ENCODE measurements around the gene CTNNBIP1.

Gene CTNNBIP1

DNA sequence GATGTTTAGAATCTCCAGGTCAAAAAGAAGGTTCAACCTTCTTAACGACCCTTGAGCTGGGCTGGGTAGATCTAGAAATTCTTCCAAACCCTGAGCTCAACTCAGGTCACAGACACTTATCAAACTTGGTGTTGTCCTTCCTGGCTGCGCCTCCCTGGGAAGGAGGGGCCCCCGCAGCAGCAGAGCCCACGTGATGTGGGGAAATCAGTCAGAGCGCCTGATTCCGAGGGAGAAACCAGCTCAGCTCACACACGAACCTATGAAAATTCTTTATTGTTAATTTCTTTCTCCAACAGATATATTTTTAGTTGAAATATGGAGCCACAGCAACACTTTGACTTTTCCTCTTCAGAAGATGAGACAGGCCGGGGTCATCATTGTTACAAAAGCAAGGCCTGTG lies 62.0 kb downstream of the CTNNBIP1 start:
- Histone ChIP-seq H3K9me3 (ENCODE audit: control insufficient read depth, low read length) (no peaks in the 10 kb centered on the region), H2AFZ (no peak overlapping the region), H3K79me2 (no peaks in the 10 kb centered on the region), H3K27ac (no peak overlapping the region), H3K4me3 (ENCODE audit: low read depth, low read length) (no peak overlapping the region), H3K4me1 (no peaks in the 10 kb centered on the region), H3K4me2 (ENCODE audit: low read length) (no peak overlapping the region), H3K9ac (no peak overlapping the region), H3K27me3 (ENCODE audit: control insufficient read depth, insufficient read depth, low read length) (no peaks in the 10 kb centered on the region), H3K36me3 (ENCODE audit: control insufficient read depth, insufficient read depth, low read length) (no peaks in the 10 kb centered on the region)
- TF ChIP-seq, protein P1, sequence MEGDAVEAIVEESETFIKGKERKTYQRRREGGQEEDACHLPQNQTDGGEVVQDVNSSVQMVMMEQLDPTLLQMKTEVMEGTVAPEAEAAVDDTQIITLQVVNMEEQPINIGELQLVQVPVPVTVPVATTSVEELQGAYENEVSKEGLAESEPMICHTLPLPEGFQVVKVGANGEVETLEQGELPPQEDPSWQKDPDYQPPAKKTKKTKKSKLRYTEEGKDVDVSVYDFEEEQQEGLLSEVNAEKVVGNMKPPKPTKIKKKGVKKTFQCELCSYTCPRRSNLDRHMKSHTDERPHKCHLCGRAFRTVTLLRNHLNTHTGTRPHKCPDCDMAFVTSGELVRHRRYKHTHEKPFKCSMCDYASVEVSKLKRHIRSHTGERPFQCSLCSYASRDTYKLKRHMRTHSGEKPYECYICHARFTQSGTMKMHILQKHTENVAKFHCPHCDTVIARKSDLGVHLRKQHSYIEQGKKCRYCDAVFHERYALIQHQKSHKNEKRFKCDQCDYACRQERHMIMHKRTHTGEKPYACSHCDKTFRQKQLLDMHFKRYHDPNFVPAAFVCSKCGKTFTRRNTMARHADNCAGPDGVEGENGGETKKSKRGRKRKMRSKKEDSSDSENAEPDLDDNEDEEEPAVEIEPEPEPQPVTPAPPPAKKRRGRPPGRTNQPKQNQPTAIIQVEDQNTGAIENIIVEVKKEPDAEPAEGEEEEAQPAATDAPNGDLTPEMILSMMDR (IDR thresholded peaks at IDR 0.05): no peak

DNA sequence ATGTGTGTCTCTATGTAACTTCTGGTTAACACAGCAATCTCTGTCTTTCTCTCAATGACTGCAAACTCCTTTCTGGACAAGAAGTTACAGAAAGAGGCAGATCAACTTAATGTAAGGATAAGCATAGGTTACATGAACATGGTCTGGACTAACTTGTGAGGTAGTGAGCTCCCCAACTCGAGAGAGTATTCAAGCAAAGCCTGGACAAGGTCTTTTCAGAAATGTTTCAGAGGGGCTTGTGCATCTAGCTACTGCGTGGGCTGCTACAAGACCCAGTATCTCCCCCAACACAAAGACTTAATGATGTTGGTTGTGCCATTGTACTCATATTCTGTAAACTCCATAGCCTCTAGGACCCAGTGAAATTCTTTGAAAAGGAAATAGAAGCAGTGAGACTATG lies 62.8 kb downstream of the CTNNBIP1 start:
- TF ChIP-seq, protein P1 (IDR thresholded peaks at IDR 0.05): no peak
- Histone ChIP-seq H3K27me3 (ENCODE audit: control insufficient read depth, insufficient read depth, low read length) (no peaks in the 10 kb centered on the region), H3K4me3 (ENCODE audit: low read depth, low read length) (no peak overlapping the region), H3K27ac (no peak overlapping the region), H3K36me3 (ENCODE audit: control insufficient read depth, insufficient read depth, low read length) (no peaks in the 10 kb centered on the region), H3K4me2 (ENCODE audit: low read length) (no peak overlapping the region), H3K9me3 (ENCODE audit: control insufficient read depth, low read length) (no peaks in the 10 kb centered on the region), H3K9ac (no peak overlapping the region), H2AFZ (no peak overlapping the region), H3K4me1 (no peaks in the 10 kb centered on the region), H3K79me2 (no peaks in the 10 kb centered on the region)

DNA sequence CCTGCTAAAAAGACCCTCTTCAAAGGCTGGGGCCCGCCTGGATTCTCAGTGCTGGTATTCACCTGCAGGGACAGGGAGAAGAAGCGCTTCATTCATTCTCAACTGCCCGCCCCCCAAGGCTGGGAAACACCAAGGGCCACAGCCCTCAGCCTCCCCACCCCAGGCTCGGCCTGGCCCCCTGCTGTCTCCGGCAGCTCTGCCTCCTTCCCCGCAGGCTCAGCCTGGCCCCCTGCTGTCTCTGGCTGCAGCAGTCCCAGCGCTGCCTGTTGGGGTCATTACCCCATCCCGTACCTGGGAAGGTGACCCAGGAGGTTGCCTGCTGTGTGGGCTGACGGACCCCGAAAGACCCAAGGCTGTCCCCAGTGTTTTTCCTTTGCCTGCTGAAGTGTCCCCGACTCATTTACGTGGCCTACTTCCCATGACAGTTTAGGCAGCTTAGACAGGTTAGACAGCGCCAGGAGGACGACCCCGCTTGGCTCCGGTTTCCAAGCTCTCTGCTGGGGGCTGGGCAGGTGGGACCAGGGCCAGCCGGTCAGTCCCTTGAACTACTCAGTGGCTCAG lies 63.4 kb downstream of the CTNNBIP1 start:
- Histone ChIP-seq H3K4me1 (no peaks in the 10 kb centered on the region), H3K4me3 (ENCODE audit: low read depth, low read length) (no peak overlapping the region), H2AFZ (no peak overlapping the region), H3K27ac (no peak overlapping the region), H3K4me2 (ENCODE audit: low read length) (no peak overlapping the region), H3K9me3 (ENCODE audit: control insufficient read depth, low read length) (no peaks in the 10 kb centered on the region), H3K27me3 (ENCODE audit: control insufficient read depth, insufficient read depth, low read length) (no peaks in the 10 kb centered on the region), H3K9ac (no peak overlapping the region), H3K79me2 (no peaks in the 10 kb centered on the region), H3K36me3 (ENCODE audit: control insufficient read depth, insufficient read depth, low read length) (no peaks in the 10 kb centered on the region)
- TF ChIP-seq, protein P1 (IDR thresholded peaks at IDR 0.05): no peak

DNA sequence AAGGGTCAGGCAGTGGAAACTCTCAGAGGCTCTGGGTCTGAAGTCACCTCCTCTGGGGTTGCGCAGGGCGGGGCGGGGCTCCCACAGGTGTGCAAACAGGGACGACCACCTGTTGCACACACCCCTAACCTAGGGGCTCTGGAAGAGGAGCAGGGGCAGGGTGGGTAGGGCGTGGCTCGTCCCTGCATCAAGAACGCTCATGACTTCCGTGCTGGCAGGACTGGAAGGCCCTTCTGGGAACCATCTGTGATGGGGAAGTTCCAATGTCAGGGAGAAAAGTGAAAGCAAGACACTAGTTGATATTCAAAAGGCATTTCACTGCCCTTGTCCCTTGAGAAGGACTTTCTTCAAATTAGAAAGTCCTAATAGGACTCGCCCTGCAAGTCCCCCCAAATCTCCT lies 64.2 kb downstream of the CTNNBIP1 start:
- no peak overlapping the region for H3K4me2 ChIP-seq (ENCODE audit: low read length)
- no peak overlapping the region for H3K4me3 ChIP-seq (ENCODE audit: low read depth, low read length)
- no peak overlapping the region for H2AFZ ChIP-seq
- no peaks in the 10 kb centered on the region for H3K36me3 ChIP-seq (ENCODE audit: control insufficient read depth, insufficient read depth, low read length)
- no peaks in the 10 kb centered on the region for H3K79me2 ChIP-seq
- no peaks in the 10 kb centered on the region for H3K9me3 ChIP-seq (ENCODE audit: control insufficient read depth, low read length)
- TF ChIP-seq, protein P1 (IDR thresholded peaks at IDR 0.05): no peak
- H3K27me3 ChIP-seq (ENCODE audit: control insufficient read depth, insufficient read depth, low read length): no peaks in the 10 kb centered on the region
- H3K9ac ChIP-seq: no peak overlapping the region
- no peaks in the 10 kb centered on the region for H3K4me1 ChIP-seq
- H3K27ac ChIP-seq: no peak overlapping the region

DNA sequence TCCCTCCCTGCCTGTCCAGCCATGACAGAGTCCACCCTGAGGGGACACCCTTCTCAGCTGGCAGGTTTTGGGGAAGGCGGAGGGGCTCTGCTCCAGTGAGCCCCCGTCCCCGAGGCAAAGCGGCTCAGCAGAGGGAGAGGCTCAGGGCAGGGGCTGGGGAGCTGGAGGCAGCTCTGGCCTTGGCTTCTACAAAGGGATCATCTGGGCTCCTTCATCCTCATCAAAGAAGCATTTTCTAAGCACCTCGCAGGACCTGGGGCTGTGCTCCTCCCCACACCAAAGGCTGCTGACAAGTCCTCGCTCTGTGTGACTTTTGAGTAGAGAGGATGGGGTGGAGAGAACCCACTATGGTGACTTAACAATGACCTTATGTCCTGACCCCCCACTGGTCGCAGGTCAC lies 65.3 kb downstream of the CTNNBIP1 start:
- Histone ChIP-seq H3K4me3 (ENCODE audit: low read depth, low read length) (no peak overlapping the region), H3K9ac (no peak overlapping the region), H3K27ac (no peak overlapping the region), H2AFZ (no peak overlapping the region), H3K9me3 (ENCODE audit: control insufficient read depth, low read length) (no peaks in the 10 kb centered on the region), H3K4me2 (ENCODE audit: low read length) (no peak overlapping the region), H3K36me3 (ENCODE audit: control insufficient read depth, insufficient read depth, low read length) (no peaks in the 10 kb centered on the region), H3K27me3 (ENCODE audit: control insufficient read depth, insufficient read depth, low read length) (no peaks in the 10 kb centered on the region), H3K79me2 (no peaks in the 10 kb centered on the region), H3K4me1 (no peaks in the 10 kb centered on the region)
- TF ChIP-seq, protein P1 (IDR thresholded peaks at IDR 0.05): no peak
